SK-N-SH (cell line): ENCODE measurements around the gene PSEN2. TPM values are rescaled to one million over a fixed set of nuclear protein-coding genes. Genes with fewer than 3 reads are reported as not detected.

Source experiments
- CTCF ChIA-PET: fragments of 300-600, 350-600 bp; formaldehyde crosslinking; extraction: SDS; loops from one replicate; lab custom pipeline; 2021; lab: Yijun Ruan, JAX
- POLR2A ChIA-PET: fragments of 350-600 bp; sonication (Branson Sonifier 250); formaldehyde crosslinking; extraction: SDS; loops from one replicate; lab custom pipeline; 2020; ENCODE audit warnings: antibody characterized with exemption, inconsistent platforms; lab: Yijun Ruan, JAX
- DNase-seq: peaks from one replicate; pipeline ENCODE4 v3.0.0; 2012
- H2AFZ ChIP-seq: fragments of 200-600 bp; sonication (generic); 2 replicates; pipeline ENCODE4 v1.8.1; 2016; ENCODE audit warnings: antibody characterized with exemption, mild to moderate bottlenecking, low read depth
- H3F3A ChIP-seq: fragments of 200-600 bp; sonication (generic); replicated peaks from 2 replicates; pipeline ENCODE3; 2016; ENCODE audit warnings: antibody characterized with exemption, mild to moderate bottlenecking; ENCODE audit not compliant: insufficient read depth
- H3K27ac ChIP-seq, 2 experiments: fragments of 200-500 bp in 1 of 2; fragments of 200-600 bp in 1 of 2; sonication (Bioruptor generic) in 1 of 2; sonication (generic), shearing (Covaris generic) in 1 of 2; 2 replicates each; pipeline versions ENCODE4 v1.5.1 to v1.6.1; 2014 to 2016; ENCODE audit warnings: low read depth in 2 of 2, inconsistent platforms in 1 of 2, low read length in 1 of 2, mild to moderate bottlenecking in 1 of 2, mixed read lengths in 1 of 2
- H3K27me3 ChIP-seq: fragments of 200-600 bp; sonication (generic), shearing (Covaris generic); 2 replicates; pipeline ENCODE4 v1.6.1; 2016; ENCODE audit warnings: mixed run types; ENCODE audit not compliant: insufficient read depth
- H3K36me3 ChIP-seq, 2 experiments: fragments of 200-500 bp in 1 of 2; fragments of 200-600 bp in 1 of 2; sonication (Bioruptor generic) in 1 of 2; sonication (generic) in 1 of 2; replicated peaks in 1 of 2; 2 replicates each; pipeline versions ENCODE3 to v1.5.1; 2014 to 2016; ENCODE audit warnings: low read length in 1 of 2, mild to moderate bottlenecking in 1 of 2; ENCODE audit not compliant: insufficient read depth in 2 of 2, control insufficient read depth in 1 of 2
- H3K4me1 ChIP-seq, 2 experiments: fragments of 200-500 bp in 1 of 2; fragments of 200-600 bp in 1 of 2; sonication (Bioruptor generic) in 1 of 2; sonication (generic), shearing (Covaris generic) in 1 of 2; 2 replicates each; pipeline versions ENCODE4 v1.5.1 to v1.6.1; 2014 to 2016; ENCODE audit warnings: low read depth in 1 of 2, low read length in 1 of 2, mixed run types in 1 of 2; ENCODE audit not compliant: insufficient read depth in 2 of 2, control insufficient read depth in 1 of 2
- H3K4me2 ChIP-seq: fragments of 200-600 bp; sonication (generic), shearing (Covaris generic); 2 replicates; pipeline ENCODE4 v1.6.1; 2017; ENCODE audit warnings: mixed run types
- H3K4me3 ChIP-seq, 2 experiments: fragments of 200-500 bp in 1 of 2; fragments of 200-600 bp in 1 of 2; sonication (Bioruptor generic) in 1 of 2; sonication (generic), shearing (Covaris generic) in 1 of 2; 2 replicates each; pipeline versions ENCODE4 v1.5.1 to v1.8.1; 2014 to 2016; ENCODE audit warnings: low read depth in 2 of 2, inconsistent platforms in 1 of 2, low read length in 1 of 2, mild to moderate bottlenecking in 1 of 2, mixed read lengths in 1 of 2, moderate library complexity in 1 of 2
- H3K79me2 ChIP-seq: fragments of 200-600 bp; sonication (generic); 2 replicates; pipeline ENCODE4 v1.8.1; 2017; ENCODE audit warnings: mild to moderate bottlenecking; ENCODE audit not compliant: insufficient read depth
- H3K9ac ChIP-seq: fragments of 200-600 bp; sonication (generic); 2 replicates; pipeline ENCODE4 v1.6.1; 2017; ENCODE audit warnings: mixed run types
- H3K9me2 ChIP-seq: fragments of 200-600 bp; sonication (generic); 2 replicates; pipeline ENCODE4 v1.6.1; 2017; ENCODE audit warnings: mixed run types
- H3K9me3 ChIP-seq: fragments of 200-600 bp; sonication (generic); 2 replicates; pipeline ENCODE4 v1.6.1; 2017; ENCODE audit warnings: mixed run types, mild to moderate bottlenecking, moderate library complexity
- H4K20me1 ChIP-seq: fragments of 200-600 bp; sonication (generic); 2 replicates; pipeline ENCODE4 v1.6.1; 2017; ENCODE audit warnings: mild to moderate bottlenecking, mixed run types; ENCODE audit not compliant: insufficient read depth
- FOXJ3 ChIP-seq: sonication (generic); formaldehyde crosslinking; IDR thresholded peaks from 2 replicates; pipeline ENCODE4 v1.5.1; 2020; ENCODE audit warnings: mild to moderate bottlenecking, missing genetic modification reagents
- MEF2A ChIP-seq: IDR thresholded peaks from 2 replicates; pipeline ENCODE4 v1.4.0; 2012; ENCODE audit warnings: low read depth, borderline replicate concordance
- POLR2AphosphoS5 ChIP-seq: IDR thresholded peaks from 2 replicates; pipeline ENCODE4 v1.6.1; 2012; ENCODE audit warnings: low read depth, low read length
- RCOR1 ChIP-seq: fragments of 150-350 bp; IDR thresholded peaks from 2 replicates; pipeline ENCODE4 v1.6.1; 2017; ENCODE audit warnings: antibody characterized with exemption, low read length
- ZBTB33 ChIP-seq: IDR thresholded peaks from 2 replicates; pipeline ENCODE4 v1.4.0; 2012; ENCODE audit warnings: low read depth, borderline replicate concordance
- whole genome bisulfite sequencing: methylation state at CpG from one replicate; pipeline ENCODE4 v1.1.6; 2017; ENCODE audit warnings: low lambda C conversion rate; 5-methylcytosine and 5-hydroxymethylcytosine counted together
- polyA plus RNA-seq, 3 experiments: library from polyadenylated mRNA; depleted of rRNA; stranded (reverse); fragments of >200 nt; gene quantifications; 2 replicates each; pipeline ENCODE4 v1.2.3, GENCODE V29; 2012
- TF ChIP-seq, protein P1 (sequence below): fragments of 150-350 bp; IDR thresholded peaks from 2 replicates; pipeline ENCODE4 v1.6.1; 2017; ENCODE audit warnings: antibody characterized with exemption, low read length, low read depth, borderline replicate concordance
- TF ChIP-seq, protein P2 (sequence below): fragments of 150-350 bp; IDR thresholded peaks from 2 replicates; pipeline ENCODE4 v1.6.1; 2016; ENCODE audit warnings: mild to moderate bottlenecking, low read depth, low read length
- TF ChIP-seq, protein P3 (sequence below): fragments of 200-600 bp; sonication (generic); IDR thresholded peaks from 2 replicates; pipeline ENCODE4 v1.6.1; 2017; ENCODE audit warnings: antibody characterized with exemption, mild to moderate bottlenecking, moderate library complexity

The PSEN2 gene
- polyA plus RNA-seq, 1 of the 3 experiments (the other 2 are of a cell fraction) = 20.2 TPM

DNA sequence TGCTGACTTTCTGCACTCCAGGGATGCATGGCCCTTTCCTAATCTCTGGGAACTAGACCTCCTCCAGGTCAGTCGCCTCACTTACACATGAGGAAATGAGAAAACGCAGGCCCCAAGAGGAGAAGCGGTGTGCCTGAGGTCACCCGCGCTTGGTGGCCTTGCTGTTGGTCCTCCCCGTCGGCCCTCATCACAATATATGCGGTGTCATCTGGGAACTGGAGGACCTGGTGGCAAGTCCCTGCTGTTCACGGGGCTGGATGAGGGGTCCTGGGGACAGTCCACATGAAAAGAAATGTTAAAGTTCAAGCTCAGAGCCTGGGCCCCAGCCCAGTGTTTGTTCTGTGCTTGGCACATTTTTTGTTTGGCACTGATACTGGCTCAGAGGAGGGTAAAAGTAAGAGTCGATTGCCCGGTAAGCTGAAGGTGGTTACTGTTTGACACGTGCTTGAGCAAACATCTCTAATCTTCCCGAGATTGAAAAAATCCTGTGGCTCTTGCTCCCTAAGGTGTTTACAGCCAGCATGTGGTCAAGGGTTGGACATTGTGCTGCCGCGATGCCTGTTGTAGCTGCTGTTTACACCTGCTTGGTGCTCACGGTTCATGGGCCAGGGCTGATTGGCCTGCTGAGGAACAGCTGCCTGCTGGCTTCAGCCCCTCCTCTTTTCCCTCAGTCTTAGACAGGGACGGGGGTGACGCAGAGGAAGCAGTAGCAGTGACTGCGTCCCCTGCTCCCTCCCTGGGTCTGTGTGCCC, 74.9 kb downstream of the PSEN2 start:
- H3K4me2 ChIP-seq = no peak overlapping the region
- no peaks in the 10 kb centered on the region for H3F3A ChIP-seq
- 93% methylated on average over 19 of the region's 19 CpGs for WGBS
- no peak overlapping the region for H3K4me3 ChIP-seq
- ChIA-PET POLR2A (no interaction called here), CTCF (interaction anchor here (1.3 kb wide), 1 partner anchor 319 kb away, joined by 5 read pairs; no protein-coding TSS in a partner anchor)
- no peaks in the 10 kb centered on the region for H3K79me2 ChIP-seq
- peaks cover 0 to 21% of the 10 kb centered on the region in 2 experiments; a peak in 1 of 4 replicates for H3K4me1 ChIP-seq
- H3K9me3 ChIP-seq = no peaks in the 10 kb centered on the region
- TF ChIP-seq, protein P1, sequence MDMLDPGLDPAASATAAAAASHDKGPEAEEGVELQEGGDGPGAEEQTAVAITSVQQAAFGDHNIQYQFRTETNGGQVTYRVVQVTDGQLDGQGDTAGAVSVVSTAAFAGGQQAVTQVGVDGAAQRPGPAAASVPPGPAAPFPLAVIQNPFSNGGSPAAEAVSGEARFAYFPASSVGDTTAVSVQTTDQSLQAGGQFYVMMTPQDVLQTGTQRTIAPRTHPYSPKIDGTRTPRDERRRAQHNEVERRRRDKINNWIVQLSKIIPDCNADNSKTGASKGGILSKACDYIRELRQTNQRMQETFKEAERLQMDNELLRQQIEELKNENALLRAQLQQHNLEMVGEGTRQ = no peak
- TF ChIP-seq RCOR1 (no peak), FOXJ3 (no peak), POLR2AphosphoS5 (no peak), MEF2A (no peak), ZBTB33 (no peak)
- TF ChIP-seq, protein P2, sequence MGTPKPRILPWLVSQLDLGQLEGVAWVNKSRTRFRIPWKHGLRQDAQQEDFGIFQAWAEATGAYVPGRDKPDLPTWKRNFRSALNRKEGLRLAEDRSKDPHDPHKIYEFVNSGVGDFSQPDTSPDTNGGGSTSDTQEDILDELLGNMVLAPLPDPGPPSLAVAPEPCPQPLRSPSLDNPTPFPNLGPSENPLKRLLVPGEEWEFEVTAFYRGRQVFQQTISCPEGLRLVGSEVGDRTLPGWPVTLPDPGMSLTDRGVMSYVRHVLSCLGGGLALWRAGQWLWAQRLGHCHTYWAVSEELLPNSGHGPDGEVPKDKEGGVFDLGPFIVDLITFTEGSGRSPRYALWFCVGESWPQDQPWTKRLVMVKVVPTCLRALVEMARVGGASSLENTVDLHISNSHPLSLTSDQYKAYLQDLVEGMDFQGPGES = no peak
- TF ChIP-seq, protein P3, sequence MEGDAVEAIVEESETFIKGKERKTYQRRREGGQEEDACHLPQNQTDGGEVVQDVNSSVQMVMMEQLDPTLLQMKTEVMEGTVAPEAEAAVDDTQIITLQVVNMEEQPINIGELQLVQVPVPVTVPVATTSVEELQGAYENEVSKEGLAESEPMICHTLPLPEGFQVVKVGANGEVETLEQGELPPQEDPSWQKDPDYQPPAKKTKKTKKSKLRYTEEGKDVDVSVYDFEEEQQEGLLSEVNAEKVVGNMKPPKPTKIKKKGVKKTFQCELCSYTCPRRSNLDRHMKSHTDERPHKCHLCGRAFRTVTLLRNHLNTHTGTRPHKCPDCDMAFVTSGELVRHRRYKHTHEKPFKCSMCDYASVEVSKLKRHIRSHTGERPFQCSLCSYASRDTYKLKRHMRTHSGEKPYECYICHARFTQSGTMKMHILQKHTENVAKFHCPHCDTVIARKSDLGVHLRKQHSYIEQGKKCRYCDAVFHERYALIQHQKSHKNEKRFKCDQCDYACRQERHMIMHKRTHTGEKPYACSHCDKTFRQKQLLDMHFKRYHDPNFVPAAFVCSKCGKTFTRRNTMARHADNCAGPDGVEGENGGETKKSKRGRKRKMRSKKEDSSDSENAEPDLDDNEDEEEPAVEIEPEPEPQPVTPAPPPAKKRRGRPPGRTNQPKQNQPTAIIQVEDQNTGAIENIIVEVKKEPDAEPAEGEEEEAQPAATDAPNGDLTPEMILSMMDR = no peak
- no peak overlapping the region for H2AFZ ChIP-seq
- no peaks in the 10 kb centered on the region for H3K27me3 ChIP-seq
- no peak overlapping the region for H3K27ac ChIP-seq
- H3K9ac ChIP-seq = no peak overlapping the region
- H3K36me3 ChIP-seq = no peaks in the 10 kb centered on the region
- no peak for DNase-seq
- no peaks in the 10 kb centered on the region for H3K9me2 ChIP-seq
- H4K20me1 ChIP-seq = no peaks in the 10 kb centered on the region

Other genes starting within 250 kb of the PSEN2 start
- gene ITPKB, start 131.3 kb upstream of the PSEN2 start, polyA plus RNA-seq (2012; rRNA removed) = 1.8 and 2.4 TPM in 2 replicates
- gene COQ8A, start 69.7 kb downstream of the PSEN2 start, polyA plus RNA-seq (2012; rRNA removed) = 11.8 and 12.1 TPM in 2 replicates